Retina (tissue), 1 donor: ENCODE measurements around the gene NEDD4L.

ENCODE experiments used
- DNase-seq: peaks from one replicate; pipeline ENCODE4 v3.0.0-alpha.2; 2016

Gene NEDD4L

GRCh38 chr18:58095655-58096054, 51.6 kb downstream of the NEDD4L start:
- no peak for DNase-seq

GRCh38 chr18:58096658-58097057, 52.6 kb downstream of the NEDD4L start:
- DNase-seq = no peak

GRCh38 chr18:58097121-58097906, 53.3 kb downstream of the NEDD4L start:
- DNase-seq = no peak

GRCh38 chr18:58097907-58098166, 53.8 kb downstream of the NEDD4L start:
- no peak for DNase-seq

GRCh38 chr18:58098706-58099105, 54.7 kb downstream of the NEDD4L start:
- no peak for DNase-seq

- no peak for DNase-seq
These were observed 56.1 kb downstream of the NEDD4L start for GRCh38 chr18:58100154-58100553.

- no peak for DNase-seq
These were observed 57.3 kb downstream of the NEDD4L start for GRCh38 chr18:58101291-58101794.

- no peak for DNase-seq
These were observed 58.0 kb downstream of the NEDD4L start for GRCh38 chr18:58102018-58102417.

GRCh38 chr18:58102875-58103274, 58.8 kb downstream of the NEDD4L start:
- no peak for DNase-seq

- no peak for DNase-seq
These were observed 59.4 kb downstream of the NEDD4L start for GRCh38 chr18:58103339-58103985.

- no peak for DNase-seq
These were observed 60.1 kb downstream of the NEDD4L start for GRCh38 chr18:58104096-58104495.

GRCh38 chr18:58105206-58105887, 61.3 kb downstream of the NEDD4L start:
- DNase-seq = no peak

GRCh38 chr18:58105888-58106260, 61.8 kb downstream of the NEDD4L start:
- DNase-seq = peak; percentile 22

GRCh38 chr18:58106289-58107070, 62.5 kb downstream of the NEDD4L start:
- DNase-seq = no peak

GRCh38 chr18:58109256-58109655, 65.2 kb downstream of the NEDD4L start:
- DNase-seq = no peak

- DNase-seq = no peak
These were observed 66.4 kb downstream of the NEDD4L start for GRCh38 chr18:58110398-58110797.

- DNase-seq = no peak
These were observed 68.1 kb downstream of the NEDD4L start for GRCh38 chr18:58112174-58112573.

GRCh38 chr18:58113337-58113736, 69.3 kb downstream of the NEDD4L start:
- no peak for DNase-seq

- no peak for DNase-seq
These were observed 70.7 kb downstream of the NEDD4L start for GRCh38 chr18:58114766-58115165.

GRCh38 chr18:58116818-58117217, 72.8 kb downstream of the NEDD4L start:
- no peak for DNase-seq

GRCh38 chr18:58117786-58118403, 73.9 kb downstream of the NEDD4L start:
- DNase-seq = no peak

GRCh38 chr18:58118536-58118935, 74.5 kb downstream of the NEDD4L start:
- no peak for DNase-seq

- DNase-seq = no peak
These were observed 75.8 kb downstream of the NEDD4L start for GRCh38 chr18:58119819-58120218.
